NCI-H345 (cell line): ENCODE measurements around the gene TTC28.
"Not testable (repeated sequence)": the region's sequence is repeated elsewhere in the genome, so short reads cannot be mapped to it uniquely, and the experiment has no call there.

Experiments used
- DNase-seq: peaks from one replicate; lab custom pipeline; 2025; lab: John Stamatoyannopoulos, UW

TTC28 gene

GRCh38 chr22:28560046-28560742 is 119.4 kb downstream of the TTC28 start:
- no peak for DNase-seq

- no peak for DNase-seq
Measured at GRCh38 chr22:28557184-28557583, 122.5 kb downstream of the TTC28 start.

DNA sequence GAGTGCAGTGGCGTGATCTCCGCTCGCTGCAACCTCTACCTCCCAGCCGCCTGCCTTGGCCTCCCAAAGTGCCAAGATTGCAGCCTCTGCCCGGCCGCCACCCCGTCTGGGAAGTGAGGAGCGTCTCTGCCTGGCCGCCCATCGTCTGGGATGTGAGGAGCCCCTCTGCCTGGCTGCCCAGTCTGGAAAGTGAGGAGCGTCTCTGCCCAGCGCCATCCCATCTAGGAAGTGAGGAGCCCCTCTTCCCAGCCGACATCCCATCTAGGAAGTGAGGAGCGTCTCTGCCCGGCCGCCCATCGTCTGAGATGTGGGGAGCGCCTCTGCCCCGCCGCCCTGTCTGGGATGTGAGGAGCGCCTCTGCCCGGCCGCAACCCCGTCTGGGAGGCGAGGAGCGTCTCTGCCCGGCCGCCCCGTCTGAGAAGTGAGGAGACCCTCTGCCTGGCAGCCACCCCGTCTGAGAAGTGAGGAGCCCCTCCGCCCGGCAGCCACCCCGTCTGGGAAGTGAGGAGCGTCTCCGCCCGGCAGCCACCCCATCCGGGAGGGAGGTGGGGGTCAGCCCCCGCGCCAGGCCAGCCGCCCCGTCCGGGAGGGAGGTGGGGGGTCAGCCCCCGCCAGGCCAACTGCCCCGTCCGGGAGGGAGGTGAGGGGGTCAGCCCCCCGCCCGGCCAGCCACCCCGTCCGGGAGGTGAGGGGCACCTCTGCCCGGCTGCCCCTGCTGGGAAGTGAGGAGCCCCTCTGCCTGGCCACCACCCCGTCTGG is 126.4 kb downstream of the TTC28 start:
- not testable (repeated sequence) for DNase-seq

DNA sequence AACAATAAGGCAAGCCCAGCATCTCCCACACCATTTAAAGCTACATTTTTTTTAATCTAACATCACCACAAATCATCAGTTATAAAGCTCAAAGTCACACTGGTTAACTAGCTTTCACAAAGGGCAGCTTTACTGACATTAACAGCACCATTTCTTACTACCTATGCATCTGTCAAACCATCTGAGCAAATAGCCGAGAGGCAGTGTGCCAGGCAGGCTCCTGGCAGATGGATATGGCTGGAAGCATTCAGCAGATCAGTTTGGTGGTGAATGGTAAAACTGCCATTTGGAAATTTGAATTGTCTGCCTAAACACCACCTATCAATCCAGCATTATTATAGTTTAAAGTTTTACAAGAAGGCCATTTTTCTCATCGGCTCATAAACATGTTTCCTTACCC is 131.2 kb downstream of the TTC28 start:
- DNase-seq = no peak

DNA sequence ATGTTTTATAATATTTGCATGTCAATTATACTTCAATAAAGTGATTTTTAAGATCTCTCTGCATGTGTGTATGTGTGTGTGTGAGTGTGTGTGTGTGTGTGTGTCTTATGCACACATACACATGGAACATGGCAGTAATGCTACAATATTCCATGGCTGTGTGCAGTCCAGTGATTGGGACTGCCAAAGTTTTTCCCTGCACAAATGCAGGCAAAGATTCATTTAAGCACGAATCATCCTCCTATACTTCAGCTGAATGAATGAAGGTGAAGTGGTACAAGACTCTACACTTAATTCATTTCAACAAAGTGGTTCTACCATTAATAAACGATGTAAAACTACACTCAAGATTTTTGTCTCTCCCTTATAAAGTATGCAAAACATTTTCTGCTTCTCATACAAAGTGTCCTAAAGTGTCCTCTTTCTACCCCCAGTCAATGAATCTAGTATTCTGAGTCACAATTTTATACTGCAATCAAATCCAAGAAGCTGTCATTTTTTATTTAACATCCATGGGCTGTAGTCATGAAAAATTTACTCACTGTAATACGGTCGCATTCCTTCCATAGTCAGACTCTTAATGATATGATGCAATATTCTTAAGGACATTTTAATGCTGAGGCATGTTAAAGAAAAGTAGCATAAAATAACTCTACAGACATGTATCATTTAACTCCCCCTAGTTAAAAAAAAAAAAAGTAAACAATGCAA is 132.4 kb downstream of the TTC28 start:
- no peak for DNase-seq

GRCh38 chr22:28544431-28544868 is 135.2 kb downstream of the TTC28 start:
- no peak for DNase-seq

GRCh38 chr22:28542980-28543621 is 136.5 kb downstream of the TTC28 start:
- DNase-seq = no peak

DNA sequence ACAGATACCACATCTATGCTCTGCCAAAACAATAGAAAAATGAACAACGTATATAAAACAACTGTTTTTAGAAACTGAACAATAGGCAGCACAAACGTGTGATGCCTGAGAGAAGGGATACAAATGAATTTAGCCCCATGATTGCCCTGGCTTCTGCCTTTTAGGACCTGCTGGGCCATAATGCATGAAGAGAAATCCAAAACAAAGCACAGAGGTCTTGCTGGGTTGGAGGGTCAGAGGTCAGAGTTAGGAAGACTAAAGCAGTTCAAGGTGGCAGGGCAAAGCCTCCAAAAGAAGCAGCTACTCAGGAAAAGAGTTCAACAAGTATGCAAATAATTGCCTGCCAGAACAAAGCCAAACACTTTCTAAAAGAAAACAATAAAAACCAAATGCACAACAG is 138.5 kb downstream of the TTC28 start:
- no peak for DNase-seq

GRCh38 chr22:28538922-28539321 is 140.7 kb downstream of the TTC28 start:
- DNase-seq = no peak

GRCh38 chr22:28530565-28530964 is 149.1 kb downstream of the TTC28 start:
- DNase-seq = not testable (repeated sequence)

GRCh38 chr22:28529144-28529543 is 150.5 kb downstream of the TTC28 start:
- not testable (repeated sequence) for DNase-seq

DNA sequence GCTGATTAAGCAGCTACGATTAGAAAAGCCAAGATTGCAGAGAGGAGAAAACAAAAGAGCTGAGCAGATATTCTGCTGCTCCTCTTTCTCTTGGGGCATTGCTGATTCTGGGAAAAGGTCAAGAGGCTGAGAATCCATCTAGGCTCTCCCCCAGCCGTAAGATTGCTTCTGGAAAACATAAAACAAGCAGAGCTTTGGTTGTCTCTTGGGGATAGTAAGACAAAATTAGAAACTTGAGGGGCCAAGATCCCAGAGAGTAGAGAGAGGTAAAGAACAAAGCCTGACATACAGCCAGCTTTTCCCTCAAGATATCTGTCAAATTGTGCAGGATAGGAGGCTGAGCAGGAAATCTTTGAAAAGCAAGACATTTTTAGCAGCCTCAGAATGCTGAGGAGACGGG is 158.2 kb downstream of the TTC28 start:
- DNase-seq = no peak

GRCh38 chr22:28514321-28514821 is 165.3 kb downstream of the TTC28 start:
- no peak for DNase-seq

- DNase-seq = not testable (repeated sequence)
Measured at GRCh38 chr22:28512387-28512786, 167.3 kb downstream of the TTC28 start.

DNA sequence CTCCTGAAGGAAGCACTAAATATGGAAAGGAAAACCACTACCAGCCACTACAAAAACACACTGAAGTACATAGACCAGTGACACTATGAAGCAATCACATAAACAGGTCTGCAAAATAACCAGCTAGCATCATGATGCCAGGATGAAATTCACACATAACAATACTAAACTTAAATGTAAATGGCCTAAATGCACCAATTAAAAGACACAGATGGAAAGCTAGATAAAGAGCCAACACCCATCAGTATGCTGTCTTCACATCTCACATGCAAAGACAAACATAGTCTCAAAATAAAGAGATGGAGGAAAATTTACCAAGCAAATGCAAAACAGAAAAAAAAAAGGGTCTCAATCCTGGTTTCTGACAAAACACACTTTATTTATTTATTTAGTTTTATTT is 171.7 kb downstream of the TTC28 start:
- DNase-seq = no peak

GRCh38 chr22:28506150-28506535 is 173.5 kb downstream of the TTC28 start:
- DNase-seq = no peak

DNA sequence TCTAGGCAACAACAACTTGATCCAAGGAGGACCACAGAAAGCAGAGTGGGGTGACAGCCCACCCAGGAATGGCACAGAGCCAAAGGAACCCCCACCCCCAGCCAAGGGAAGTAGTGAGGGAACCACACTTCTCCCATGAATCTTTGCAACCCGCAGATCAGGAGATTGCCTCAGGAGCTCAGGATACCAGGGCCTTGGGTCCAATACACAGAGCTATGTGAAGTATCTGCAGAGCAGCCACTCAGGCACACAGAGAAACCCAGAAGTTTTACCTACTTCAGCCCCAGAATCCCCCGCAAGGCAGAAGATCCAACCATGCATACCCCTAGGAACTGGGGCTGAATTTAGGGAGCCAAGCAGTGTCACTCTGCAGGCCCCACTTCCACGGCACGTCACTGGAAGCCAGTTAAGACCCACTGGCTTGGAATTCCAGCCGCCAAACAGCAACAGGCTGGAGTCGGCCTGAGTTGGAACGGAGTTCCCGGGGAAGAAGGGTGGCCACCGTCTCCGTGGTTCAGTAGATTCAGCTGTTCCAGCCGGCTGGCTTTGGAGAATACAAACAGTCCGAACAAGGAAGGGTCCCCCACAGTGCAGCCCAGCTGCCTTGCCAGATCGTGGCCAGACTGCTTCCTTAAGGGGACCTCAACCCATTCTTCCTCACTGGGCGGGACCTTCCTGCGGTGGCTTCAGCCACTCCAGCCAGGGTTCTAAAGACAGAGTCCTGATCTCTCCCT is 174.1 kb downstream of the TTC28 start:
- no peak for DNase-seq

GRCh38 chr22:28500006-28500405 is 179.6 kb downstream of the TTC28 start:
- no peak for DNase-seq

GRCh38 chr22:28498044-28498443 is 181.6 kb downstream of the TTC28 start:
- DNase-seq = no peak

DNA sequence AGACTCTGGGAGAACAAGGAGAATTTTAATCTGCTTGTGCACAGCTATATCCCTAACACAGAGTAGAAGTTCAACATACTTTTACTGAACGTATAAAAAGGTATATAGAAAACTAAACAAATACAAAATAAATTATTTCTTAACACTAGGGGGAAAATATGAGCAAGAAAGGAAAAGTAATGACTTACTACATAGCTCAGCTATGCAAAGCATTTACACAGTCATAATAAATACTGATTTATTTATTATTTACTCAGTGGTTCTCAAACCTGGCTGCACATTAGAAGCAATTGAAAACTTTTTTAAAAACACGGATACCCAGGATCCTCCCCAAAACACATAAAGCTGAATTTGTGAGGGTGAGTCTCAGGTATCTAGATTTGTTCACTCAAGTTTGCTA is 182.5 kb downstream of the TTC28 start:
- DNase-seq = no peak

DNA sequence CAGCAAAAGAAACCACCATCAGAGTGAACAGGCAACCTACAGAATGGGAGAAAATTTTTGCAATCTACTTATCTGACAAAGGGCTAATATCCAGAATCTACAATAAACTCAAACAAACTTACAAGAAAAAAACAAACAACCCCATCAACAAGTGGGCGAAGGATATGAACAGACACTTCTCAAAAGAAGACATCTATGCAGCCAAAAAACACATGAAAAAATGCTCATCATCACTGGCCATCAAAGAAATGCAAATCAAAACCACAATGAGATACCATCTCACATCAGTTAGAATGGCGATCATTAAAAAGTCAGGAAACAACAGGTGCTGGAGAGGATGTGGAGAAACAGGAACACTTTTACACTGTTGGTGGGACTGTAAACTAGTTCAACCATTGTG is 188.4 kb downstream of the TTC28 start:
- DNase-seq = not testable (repeated sequence)

DNA sequence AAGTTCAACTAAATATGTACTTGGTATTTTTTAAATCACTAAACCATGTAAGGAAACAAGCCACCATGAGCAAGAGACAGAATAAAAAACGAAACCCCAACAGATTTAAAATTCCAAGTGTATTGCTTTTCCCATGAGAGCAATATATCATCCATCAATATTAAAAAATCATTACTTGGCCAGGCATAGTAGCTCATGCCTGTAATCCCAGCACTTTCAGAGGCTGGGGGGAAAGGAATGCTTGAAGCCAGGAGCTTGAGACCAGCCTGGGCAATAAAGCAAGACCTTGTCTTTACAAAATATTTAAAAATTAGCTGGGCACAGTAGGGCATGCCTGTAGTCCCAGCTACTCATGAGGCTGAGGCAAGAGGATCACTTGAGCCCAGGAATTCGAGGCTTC is 190.8 kb downstream of the TTC28 start:
- DNase-seq = no peak
